IPS-11a (cell line): ENCODE measurements around the gene DMD.
"Not testable (repeated sequence)": the region's sequence is repeated elsewhere in the genome, so short reads cannot be mapped to it uniquely, and the experiment has no call there.

Experiments
- H3K4me3 ChIP-seq: one replicate; pipeline ENCODE4 v1.5.1; 2013; ENCODE audit warnings: low read depth, low read length, control low read depth

DMD gene

DNA sequence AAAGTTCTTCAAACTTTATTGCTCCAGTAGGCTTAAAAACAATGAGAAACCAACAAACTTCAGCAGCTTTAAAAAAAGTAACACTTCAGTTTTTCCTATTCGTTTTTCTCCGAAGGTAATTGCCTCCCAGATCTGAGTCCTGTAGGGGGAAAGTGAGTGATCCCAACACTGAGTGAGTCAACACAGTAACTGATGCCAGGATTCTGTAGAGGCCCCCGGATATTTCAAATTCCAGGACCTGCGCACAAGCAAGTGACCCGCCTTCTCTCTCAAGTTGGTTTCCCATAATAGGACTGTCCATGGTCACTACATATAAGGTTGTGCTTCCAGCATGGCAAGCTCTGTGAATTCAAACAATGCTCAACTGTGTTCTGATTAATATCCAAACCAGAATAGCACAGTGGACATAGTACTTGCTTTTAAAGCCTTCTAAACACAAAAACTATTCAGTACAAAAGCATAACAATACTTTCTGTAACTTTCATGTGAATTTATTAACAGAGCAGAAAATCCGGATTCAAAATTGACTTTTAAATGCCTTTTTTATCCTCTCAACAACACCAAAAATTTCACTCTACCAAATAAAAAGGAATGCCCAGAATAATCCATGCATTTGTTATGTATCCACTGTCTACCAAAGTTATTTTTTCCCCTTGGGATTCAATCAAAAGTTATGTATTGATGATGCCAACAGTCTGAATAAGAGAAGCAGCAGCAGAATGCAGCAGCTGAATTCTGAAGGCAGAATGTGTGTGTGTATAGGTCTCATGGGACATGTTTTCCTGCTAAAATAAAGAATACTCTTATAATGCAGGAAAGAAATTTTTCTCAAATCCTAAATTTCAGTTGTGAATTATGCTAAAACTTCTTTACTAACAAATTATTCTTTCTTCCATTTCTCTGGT lies at the start of gene DMD:
Gene DMD (minus strand): TSS at position 194 of the 905 bp plus-strand sequence. CDS start 237 bp downstream, outside the sequence.
- no peak within 1 kb of the TSS for H3K4me3 ChIP-seq

DNA sequence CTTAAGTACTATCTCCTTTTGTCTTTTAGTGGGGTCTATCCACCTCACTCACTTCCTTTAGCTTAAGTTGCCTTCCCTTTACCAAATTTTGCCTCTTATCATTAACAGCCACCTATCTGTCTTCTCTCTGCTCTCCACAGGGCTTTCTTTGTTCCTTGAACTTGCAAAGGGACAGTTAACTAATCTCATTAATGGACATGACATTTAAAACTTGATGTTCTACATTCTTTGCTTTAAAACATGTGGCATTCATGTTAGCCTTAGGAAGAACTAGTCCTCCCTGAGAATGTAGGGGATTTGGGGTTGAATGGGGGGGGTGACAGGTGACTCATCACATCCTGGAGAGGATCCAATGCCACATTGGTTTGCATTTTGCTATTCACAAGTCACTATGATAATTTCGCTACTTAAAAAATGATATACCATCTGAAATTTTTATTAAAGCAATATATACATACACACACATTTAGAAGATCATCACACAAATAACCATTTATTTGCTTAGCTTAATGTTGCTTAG lies 41.0 kb upstream of the DMD start:
- H3K4me3 ChIP-seq, result no peak overlapping the region

DNA sequence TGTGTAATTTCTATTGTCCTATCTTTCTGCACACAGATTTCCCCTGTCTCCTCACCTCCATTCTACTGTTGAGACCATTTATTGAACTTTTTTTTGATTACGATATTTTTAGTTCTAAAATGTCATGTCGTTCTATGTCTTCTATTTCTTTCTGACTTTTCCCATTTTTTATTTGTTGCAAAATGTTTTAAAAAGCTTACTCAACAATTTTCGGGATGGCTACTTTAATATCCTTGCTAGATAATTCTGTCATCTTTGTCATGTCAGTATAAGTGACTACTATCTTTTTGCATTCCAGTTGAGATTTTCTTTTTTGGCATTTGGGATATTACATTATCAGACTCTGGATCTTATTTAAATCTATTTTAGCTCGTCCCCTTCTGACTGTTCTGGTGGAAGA lies 7.5 kb upstream of the DMD start:
- H3K4me3 ChIP-seq, result no peak overlapping the region

DNA sequence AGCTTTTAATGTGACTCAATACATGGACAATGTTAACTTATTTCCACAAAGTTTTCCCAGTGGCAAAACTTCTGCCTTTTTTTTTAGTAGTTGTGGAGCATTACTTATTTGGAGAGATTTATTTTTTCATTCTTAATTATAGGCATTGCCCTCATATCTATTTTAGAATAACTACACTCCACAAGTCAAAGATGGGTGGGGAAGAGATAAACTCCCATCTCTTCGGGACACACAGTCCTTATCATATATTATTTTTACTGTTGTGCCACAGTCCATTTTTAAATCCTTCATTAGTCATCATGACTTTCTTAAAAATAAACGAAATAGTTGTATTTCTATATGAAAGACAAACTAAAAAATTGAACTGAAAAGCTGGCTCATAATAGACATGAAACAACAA lies 1.2 kb downstream of the DMD start:
- no peak overlapping the region for H3K4me3 ChIP-seq

DNA sequence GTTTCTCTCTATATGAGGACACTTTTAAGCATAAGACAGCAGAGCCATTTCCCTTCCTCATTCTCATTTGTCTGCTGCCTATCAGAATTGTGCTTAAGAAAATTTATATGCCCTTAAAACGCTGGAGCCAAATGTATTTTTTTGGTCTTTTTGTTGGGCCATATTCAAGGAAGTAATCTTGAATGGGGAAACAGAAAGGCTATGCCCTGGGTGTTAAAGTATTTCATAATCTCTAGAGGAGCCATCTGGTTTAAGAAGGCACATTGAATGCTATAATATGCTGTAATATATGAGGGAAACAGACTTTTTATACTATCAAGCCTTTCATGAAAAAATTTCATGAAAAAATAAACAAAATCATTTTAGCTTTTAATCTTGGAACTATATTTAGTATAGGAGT lies 4.3 kb downstream of the DMD start:
- no peak overlapping the region for H3K4me3 ChIP-seq

DNA sequence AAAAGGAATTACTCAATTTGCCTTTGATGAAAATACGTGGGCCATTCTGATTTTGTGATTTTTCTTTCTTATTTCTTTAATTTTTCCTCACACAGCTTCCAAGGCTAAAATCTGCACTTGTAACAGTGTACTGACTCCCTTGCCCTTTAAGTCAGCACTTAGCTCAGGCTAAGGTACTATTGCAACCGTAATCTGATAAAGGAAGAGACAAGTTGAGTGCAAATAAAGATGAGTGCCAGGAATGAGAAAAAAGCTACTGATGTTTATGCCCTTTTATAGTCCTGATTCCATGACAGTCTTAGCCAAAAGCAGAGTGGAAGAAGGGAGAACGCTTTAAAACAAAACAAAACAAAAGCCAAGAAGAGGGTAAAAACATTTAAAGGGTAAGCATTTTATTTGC lies 6.0 kb downstream of the DMD start:
- H3K4me3 ChIP-seq, result no peak overlapping the region

DNA sequence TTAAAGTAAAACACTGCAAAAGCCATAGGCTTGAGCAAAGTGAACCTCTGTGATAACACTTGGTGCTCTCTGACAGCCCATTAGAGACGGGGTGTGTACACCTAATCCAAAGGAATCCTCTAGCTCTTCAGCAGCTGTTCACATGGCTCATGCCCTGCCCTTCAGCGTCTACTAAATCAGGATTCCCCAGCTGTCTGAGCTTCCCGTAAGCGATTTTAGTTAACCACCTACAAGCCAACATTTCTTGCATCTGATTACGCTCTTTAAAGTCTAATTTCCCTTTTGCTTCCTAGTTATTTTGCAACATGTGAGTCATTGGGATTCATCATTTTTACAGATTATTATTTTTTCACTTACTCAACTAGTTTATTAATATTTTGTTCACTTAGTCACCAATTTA lies 6.5 kb downstream of the DMD start:
- no peak overlapping the region for H3K4me3 ChIP-seq

DNA sequence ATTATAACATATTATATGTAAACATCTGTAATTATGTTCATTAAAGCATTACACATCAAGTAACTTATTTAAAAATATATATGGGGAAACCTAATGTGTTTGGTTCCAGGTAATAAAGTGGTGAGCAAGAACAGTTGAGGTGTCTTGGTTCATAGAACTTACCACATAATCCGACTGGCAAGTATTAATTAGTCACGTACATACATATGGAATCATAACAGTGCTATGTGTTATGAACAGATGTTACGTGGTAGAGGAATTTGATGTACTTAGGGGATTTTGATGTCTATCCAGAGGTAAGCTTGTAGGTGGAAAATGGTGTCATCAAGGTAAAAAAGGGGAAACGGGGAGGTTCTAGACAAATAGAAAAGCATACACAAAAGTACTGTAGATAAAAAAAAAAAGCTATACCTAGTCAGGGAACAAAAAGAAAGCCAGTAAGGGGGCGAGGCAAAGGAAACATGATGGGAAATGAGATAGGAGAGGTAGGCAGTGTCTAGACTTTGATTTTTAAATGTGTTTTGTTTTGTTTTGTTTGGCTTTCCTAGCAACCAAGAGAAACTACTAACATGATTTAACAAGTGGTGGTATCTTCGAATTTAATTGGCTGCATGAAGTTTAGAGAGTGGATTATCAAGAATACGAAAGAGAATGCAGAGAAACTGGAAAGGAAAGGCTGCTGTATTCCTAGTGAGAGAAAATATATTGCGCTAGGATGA lies 12.6 kb downstream of the DMD start:
- no peak overlapping the region for H3K4me3 ChIP-seq

DNA sequence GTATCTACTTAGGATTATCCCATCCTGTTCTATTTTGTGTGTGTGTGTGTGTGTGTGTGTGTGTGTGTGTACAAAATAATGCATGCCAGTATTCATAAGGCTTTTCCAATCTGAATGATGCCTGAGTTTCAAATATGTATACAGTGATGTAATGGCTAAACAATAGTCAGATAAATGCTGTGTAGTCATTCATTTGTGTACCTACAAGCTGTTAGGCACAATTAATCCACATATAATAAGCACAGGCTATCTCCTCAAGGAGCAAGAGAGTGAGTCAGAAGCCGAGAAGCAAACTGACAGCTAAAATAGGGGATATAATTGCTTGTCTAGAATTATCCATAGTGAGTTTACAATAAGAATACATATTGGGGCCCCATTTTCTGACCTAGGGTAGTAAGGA lies 15.7 kb downstream of the DMD start:
- no peak overlapping the region for H3K4me3 ChIP-seq

DNA sequence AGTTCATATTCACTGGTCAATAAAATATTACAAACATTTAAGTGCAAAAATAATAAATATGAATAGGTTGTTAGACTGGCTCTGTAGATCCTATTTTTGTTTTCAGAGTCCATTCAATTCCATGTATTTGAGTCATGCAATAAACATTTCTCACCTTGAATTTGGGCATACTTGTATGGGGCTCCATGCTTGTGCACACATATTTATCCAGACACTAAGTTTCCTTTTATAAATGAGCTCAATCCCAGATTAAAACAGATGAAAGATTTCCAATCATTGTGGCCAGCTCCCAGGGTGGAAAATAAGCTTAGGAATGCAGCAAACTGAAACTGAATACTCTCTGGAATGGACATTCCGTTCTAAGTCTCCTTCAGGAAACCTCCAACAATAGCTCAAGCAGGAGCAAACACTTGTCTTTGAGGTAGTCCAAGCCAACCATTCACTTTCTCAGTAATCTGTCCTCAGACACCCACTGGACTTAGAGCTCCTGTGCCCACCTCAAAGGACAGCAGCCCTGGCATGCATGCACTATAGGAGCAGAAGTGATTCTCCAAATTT lies 16.4 kb downstream of the DMD start:
- no peak overlapping the region for H3K4me3 ChIP-seq

DNA sequence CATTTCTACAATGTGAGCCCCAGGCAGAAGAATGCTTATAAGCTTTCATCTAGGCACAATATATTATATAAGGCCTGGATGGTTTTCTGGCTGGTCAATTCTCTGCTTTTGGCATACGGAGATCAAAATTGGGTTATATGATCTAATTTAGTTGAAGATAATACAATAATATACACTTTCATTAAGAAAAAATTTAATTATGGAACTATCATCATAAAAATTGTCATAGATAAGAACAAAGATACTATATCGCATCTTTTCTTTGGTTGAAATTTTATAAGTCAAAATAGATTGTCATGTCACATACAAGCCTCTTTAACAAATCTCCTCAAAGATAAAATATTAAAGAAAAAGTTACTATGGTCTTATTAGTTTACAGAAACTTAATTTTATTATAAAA lies 17.1 kb downstream of the DMD start:
- H3K4me3 ChIP-seq, result no peak overlapping the region

DNA sequence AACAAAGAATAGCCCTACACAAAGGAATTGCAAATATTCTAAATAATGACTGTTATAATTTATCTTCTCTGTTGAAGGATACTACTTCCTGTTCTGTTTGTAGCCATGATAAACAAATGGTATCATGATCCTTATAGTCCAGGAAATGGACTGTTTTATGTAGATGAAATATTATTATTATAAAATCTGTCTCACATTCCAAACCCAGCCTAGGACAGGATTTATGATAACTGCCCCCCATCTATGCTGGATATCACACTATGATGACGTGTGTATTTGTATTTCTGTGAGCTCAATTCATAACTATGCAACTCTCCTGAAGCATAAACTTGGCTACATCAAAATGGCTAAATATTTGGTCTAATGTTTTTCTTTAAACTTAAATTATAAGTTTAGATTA lies 21.3 kb downstream of the DMD start:
- H3K4me3 ChIP-seq, result no peak overlapping the region

DNA sequence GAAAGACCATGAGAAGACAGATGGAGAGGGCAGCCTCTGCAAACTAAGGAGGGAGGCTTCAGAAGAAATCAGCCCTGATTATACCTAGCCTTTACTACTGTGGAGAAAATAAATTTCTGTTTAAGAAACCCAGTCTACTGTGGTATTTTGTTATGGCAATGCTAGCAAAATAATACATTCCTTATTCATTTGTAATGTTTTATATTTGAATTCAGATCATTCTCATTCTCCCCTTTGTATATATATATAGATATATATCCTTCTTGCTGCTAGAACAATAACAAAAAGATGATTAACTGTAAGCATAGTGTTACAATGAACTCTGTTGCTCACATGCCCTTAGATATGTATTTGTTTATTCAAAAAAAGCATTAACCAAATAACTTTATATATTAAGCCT lies 22.5 kb downstream of the DMD start:
- H3K4me3 ChIP-seq, result no peak overlapping the region

DNA sequence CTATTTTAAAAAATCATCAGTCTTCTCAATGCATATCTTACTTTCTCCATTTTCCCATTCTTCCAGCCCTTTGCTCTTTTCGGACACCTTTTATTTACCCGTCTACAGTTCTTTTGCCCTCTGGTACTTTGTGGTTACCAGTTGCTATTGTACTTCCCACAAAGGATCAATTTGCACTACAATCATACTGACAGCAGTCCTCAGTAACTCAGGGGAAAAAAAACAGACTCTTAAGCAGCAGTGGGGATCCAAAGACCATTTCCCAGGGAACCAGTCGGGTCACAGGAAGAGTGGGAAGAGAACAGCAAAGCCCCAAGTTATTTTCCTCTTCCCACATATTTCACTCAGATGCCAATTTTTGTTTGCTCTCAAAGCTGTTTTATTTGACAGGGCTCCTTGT lies 23.1 kb downstream of the DMD start:
- no peak overlapping the region for H3K4me3 ChIP-seq

DNA sequence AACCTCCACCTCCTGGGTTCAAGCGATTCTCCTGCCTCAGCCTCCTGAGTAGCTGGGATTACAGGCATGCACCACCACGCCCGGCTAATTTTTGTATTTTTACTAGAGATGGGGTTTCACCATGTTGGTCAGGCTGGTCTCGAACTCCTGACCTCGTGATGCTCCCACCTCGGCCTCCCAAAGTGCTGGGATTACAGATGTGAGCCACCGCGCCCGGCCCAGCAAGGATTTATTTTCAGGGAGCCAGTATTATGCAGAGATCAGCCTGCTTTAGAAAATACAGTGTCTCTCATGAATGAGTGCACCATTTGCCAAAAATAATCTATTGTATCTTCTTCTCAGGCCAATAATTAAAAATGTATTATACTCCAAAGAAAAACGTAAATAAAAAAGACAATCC lies 26.5 kb downstream of the DMD start:
- H3K4me3 ChIP-seq, result not testable (repeated sequence)

DNA sequence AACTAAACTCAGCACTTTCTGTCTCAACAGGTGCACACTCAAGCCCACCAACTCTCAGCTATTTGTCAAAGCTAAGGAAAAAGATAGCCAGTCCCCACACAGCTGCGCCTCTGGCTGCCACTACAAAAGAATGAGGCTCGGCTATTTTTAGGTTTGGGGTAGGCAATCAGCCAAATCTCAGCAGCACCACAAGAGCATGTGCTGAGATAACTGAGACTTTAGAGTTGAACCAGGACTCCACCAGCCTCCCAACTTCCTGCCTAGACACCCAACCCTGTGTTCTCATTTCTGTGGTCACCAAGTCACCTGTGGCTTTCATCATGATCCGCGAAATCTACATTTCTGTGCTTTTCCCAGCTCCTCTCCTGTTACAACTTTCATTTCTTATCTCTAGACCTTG lies 28.0 kb downstream of the DMD start:
- no peak overlapping the region for H3K4me3 ChIP-seq

DNA sequence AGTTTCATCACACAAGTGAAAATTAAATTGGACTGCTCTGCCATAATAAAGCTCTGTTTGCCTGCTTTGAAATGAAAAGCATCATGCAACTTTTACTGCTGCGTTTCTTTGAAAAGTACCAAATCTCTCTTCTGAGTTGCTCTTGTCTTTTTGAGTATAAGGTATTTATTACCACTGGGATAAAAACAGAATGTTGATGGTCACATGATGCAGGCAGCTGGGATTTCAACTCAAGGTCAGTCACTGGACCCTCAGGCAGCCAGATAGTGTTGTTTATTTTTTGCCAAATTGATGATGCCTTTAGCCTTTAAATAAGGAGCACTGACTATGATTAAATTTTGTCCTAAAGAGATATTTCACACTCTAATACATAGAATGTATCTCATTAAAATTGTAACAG lies 32.7 kb downstream of the DMD start:
- H3K4me3 ChIP-seq, result no peak overlapping the region

DNA sequence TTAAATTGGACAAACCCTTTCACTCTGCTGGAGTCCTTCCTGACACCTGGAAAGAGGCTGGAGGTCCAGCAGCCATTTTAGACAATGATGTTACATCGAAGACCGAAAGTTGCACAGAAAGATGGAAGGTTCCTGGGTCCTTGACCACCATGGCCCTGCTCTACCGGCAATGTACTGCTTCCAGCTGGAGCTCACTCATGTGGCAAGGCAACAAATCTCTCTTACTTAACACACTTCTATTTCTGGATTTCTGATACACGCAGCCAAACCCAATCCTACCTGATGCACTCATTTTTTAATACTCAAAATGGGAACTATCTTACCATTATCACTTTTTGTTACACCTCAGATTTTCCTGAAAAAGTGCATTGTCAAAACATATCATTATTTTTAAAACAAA lies 33.1 kb downstream of the DMD start:
- no peak overlapping the region for H3K4me3 ChIP-seq

DNA sequence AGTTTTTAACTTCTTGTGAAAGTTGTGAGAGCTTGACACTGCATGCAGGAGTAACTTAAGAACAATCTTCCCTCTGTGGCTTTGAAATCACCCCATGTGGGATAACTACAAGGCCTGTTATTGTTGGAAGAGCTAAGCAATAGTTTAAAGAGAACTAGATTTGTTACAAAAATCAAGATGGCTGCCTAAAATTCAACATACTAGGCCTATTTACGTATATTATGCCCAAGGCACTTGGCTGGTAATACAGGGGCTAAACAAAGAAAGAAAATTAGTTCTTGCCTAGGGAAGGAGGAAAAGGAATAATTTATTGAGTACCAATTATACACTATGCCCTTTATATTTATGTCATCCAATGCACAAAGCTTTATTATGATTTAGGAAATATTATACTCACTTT lies 36.1 kb downstream of the DMD start:
- H3K4me3 ChIP-seq, result no peak overlapping the region

DNA sequence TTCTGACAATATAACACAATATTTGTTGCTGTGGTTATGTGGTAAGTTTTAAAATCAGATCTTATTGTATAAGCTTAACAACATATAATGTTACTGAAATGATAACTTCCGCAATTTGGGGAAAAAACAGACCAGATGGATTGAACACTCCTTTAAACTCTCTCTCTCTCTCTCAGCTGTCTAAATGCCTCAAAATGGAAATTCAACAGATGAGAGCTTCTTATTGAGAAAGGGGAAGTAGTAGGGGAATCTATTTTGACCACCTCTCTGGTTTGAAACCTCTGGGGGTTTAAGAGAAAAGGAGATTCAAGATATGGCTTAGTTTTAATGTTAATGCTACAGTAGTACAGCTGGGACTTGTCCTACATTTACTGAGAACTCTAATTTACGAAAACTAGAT lies 40.3 kb downstream of the DMD start:
- H3K4me3 ChIP-seq, result no peak overlapping the region

DNA sequence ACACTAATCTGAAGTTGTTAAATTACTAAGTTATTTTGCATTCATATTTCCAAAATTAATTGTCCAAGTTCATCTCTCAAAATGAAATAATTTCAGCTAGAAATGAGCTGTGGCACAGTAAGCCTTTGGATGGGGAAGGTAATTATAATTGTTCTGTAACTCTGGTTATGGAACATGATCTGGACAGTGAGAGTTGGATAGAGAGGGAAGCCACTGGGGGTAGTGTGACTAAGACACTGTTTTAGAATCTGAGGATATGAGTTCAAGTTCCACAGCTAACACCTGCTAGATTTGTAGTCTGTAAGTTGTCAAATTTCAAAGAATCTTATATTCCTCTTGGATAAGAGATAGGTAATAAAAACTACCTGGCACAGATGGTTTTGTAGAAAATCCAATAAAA lies 49.5 kb downstream of the DMD start:
- no peak overlapping the region for H3K4me3 ChIP-seq

DNA sequence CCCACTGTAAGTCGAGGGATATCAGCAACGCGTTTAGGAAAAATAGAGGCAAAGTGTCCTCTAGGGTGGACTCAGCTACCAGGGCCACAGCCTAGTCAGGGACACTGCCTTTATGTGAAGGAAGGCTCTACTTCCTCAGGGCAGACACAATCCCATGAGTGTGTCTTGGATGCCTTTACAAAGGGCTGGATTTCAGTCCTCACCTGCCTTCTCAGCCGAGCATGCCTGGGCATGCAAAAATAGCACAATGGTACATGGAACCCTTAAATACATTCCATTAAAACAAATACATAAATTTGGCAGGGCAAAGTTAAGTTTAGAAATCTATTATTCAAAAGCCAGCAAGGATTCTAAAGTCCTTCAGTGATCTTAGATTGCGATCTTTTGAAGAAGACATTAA lies 51.1 kb downstream of the DMD start:
- H3K4me3 ChIP-seq, result no peak overlapping the region
